HG03571 (cell line): ENCODE measurements around the gene MKNK1.

Experiments
- ATAC-seq: cut with Tn5 transposase; IDR thresholded peaks from one replicate; pipeline ENCODE4 v1.9.1; 2021; ENCODE audit not compliant: unreplicated experiment

MKNK1 gene

GRCh38 chr1:46568461-46568891 lies 35.6 kb downstream of the MKNK1 start:
- no peak for ATAC-seq

DNA sequence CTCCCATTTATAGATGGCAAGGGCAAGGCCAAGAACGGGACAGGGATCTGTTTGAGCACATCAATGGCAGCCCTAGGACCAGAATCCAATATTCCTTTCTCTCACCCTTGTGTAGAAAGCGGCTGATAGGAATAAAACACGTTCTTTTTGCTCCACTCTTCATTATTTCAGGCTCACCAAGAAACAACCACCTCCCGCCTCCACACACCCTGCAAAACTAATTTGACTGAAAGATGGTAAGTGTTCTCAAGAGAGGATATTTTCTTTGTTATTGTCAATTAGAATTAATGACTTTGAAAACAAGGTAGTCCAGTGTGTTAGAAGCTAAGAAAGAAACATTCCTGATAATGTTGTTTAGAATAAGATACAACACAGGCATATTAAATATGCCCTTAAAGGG lies 40.7 kb downstream of the MKNK1 start:
- ATAC-seq: no peak

DNA sequence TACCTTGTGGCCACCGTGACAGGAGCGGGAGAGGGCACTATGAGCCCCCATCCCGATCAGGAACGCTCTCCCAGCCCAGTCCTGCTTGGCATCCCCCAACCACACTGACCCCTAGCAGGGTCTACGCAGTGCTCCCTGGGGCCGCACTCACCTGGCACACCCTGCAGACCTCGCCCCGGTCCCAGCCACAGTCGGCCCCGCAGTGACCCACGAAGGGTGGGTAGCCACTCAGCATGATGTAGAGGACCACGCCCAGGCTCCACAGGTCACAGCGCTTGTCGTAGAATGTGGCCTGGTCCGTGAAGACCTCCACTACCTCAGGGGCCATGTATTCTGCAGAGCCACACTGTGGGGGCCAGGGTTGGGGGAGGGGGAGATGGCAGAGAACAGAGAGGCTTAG lies 41.6 kb downstream of the MKNK1 start:
- ATAC-seq: no peak

- ATAC-seq: no peak
Observed at GRCh38 chr1:46558966-46559365, 45.1 kb downstream of the MKNK1 start.

- no peak for ATAC-seq
Observed at GRCh38 chr1:46558141-46558963, 45.7 kb downstream of the MKNK1 start.

DNA sequence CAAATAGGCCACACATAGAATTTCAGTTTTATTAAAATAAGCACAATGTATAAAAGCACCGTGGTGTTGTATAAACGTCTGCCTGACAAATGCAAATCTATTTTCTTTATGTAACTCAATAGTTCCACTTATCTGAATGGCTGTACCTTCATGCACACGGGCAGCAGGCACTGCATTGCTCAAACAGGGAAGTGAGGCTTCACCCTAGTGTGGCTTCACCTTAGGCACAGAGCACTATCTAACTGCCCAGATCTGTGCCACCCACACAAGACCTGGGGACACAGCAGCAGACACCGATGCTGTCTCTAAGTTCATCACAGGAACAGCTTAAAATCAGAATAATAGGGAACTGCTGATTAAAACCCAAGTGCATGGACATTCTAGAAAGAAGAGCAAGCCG lies 46.7 kb downstream of the MKNK1 start:
- no peak for ATAC-seq

- ATAC-seq: no peak
Observed at GRCh38 chr1:46556822-46557221, 47.2 kb downstream of the MKNK1 start.

DNA sequence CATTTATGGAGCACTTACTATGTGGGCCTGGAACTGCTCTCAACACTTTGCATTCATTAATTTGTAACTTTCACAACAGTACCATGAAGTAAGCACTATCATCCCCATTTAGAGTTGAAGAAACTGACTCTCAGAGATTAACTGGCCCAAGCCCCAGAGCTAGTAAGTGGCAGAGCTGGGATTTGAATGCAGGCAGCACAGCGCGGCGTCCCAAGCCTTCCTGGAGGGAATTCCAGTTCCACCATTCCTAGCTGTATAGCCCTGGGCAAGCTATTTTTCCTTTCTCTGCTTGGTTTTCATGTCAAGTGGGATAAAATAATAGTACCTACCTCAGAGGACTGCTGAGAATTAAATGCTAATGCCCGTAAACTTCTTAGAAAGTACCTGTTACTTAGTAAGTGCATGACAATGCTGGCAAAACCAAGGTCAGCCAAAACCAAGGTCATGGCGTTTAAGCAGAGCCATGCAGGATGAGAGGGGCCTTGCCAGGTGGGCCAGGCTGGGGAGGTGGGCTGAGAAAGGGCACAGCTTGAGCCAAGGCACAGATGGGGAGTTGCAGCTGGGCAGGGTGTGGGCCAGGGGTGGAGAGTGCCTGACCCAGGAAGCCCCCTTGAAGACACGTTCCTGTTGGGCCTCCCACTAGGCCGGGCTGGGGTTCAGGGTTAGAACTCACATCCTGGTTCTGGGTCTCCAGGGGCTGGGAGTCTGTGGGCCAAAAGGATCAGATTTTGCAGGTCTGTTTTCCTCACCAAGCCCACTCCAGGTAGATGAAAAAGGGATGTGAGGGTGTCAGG lies 48.0 kb downstream of the MKNK1 start:
- no peak for ATAC-seq

GRCh38 chr1:46554597-46555381 lies 49.3 kb downstream of the MKNK1 start:
- no peak for ATAC-seq

- ATAC-seq: no peak
Observed at GRCh38 chr1:46554236-46554596, 49.9 kb downstream of the MKNK1 start.

GRCh38 chr1:46553506-46553905 lies 50.6 kb downstream of the MKNK1 start:
- no peak for ATAC-seq

DNA sequence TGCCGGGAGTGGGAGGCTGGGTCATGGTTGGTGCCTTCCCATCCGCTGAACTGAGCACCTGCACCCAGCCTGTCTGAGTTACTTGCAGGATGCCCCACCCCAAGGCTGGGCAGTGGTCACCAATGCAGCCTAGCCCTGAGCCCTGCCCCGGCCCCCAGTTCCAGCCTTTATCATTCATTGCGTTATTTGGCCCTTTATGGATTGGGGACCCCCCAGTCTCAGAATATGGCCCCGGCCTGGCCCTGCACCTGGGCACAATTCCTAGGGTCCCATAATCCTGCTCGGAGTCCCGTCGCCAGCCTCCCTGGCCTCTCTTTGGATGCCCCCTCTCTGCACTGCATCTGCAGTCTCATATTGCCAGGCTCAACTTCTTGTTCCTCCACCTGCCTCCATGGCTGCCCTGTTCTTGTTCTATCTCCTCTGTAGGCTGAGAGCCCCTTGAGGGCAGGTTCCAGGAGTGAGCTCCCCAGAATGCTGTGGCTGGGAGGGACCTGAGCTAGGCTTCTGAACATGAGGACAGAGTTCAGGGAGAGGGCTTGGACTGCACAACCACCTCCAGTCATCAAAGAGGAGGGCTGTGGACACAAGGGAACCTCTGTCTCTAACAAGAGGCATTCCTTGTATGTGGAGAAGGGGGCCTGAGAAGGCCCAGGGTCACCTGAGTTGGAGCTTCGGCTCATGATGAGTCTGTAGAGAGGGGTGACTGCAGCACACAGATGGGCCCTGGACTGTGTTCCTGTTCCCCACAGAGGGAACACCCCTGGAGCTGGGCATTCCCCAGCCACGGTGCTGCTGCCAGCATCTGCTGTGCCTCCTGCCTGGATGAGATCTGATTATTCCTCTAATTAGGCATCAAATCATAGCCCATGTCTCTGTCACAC lies 51.5 kb downstream of the MKNK1 start:
- ATAC-seq: no peak

- no peak for ATAC-seq
Observed at GRCh38 chr1:46551597-46552095, 52.4 kb downstream of the MKNK1 start, which contains the start of gene KNCN. TSS of gene KNCN (minus strand) at chr1:46551647. CDS start at chr1:46551215, 432 bp downstream.

GRCh38 chr1:46550751-46551231 lies 53.3 kb downstream of the MKNK1 start:
- no peak for ATAC-seq

DNA sequence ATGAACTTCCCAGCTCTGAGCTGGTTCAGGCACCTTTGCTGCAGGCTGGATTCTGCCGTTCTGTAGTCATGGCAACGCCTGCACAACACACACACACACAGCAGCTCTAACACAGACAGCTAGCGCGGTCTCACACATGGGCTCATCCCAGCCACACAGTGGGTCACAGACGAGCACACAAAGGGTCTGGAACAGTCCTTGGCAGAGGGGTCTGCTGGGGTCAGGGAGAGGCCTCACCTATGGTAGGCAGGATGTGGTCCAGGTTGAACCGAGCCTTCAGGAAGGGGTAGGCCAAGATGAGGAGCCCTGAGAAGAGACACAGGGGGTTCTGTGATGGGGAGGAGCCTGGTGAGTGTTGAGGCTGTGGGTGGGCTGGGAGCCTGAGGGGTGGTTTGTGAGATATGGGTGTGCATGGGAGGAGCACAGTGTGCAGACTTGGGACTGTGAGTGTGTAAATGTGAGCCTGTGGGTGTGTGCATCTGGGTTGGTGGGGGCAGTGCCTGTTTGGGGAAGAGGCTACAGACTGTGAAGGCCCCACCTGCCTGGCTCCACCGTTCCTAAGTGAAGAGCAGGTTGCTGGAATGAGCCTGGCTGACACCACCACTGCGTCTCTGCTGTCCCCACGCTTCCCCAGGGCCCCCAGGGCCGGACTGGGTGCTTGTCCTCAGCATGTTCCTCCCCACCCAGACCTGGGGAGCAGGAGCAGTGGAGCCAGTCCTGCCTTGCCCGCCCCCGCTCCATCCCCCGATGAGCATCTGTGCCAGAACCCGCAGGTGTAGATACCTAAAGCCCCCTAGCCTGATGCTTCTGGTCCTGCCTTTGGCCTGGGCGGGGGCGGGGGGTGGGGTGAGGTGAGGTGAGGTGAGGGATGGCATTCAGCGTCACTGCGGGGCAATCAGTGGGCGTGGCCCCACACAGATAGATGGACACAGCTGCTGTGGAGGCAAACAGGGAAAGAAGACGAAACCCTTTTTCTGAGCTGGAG lies 54.1 kb downstream of the MKNK1 start:
- no peak for ATAC-seq

DNA sequence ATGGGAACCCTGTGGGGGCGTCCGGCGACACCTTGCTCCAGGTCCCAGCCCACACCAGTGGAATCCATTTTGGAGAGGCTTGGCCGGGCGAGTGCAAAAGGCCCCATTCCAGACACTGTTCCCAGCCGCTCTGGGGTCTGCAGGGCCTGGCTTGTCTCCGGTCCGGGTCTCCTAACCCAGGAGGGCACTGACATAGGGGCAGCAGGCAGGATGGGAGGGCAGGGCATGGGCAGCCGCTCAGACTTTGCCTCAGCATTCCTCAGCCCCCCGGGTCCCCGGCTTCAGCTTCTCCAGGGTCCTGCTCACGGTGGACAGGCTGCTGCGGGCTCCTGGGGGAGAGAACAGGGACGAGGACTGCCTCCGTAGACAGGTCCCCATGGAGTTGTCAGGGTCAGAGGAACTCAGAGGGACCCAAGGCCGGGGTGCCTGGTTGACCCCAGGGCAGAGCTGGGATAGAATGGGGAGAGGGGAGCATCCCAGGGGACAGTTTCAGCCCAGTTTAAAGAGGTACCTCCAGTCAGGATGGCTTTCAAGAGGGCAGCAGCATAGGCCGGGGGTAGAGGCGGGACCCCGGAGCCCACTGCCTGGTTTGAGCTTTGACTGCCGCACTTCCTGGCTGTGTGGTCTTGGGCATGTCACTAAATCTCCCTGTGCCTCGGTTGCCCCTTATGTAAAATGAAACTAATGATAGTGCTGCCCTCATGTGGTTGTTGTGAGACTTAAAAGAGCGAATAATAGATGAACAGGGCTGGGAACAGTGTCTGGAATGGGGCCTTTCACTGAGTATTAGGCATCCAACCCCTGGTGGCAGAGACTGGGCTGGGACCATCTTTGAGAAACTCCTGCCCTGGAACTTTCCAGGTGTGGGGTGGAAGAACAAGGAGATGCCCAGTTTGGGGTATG lies 56.3 kb downstream of the MKNK1 start:
- no peak for ATAC-seq

GRCh38 chr1:46546210-46546609 lies 57.9 kb downstream of the MKNK1 start:
- ATAC-seq: no peak

DNA sequence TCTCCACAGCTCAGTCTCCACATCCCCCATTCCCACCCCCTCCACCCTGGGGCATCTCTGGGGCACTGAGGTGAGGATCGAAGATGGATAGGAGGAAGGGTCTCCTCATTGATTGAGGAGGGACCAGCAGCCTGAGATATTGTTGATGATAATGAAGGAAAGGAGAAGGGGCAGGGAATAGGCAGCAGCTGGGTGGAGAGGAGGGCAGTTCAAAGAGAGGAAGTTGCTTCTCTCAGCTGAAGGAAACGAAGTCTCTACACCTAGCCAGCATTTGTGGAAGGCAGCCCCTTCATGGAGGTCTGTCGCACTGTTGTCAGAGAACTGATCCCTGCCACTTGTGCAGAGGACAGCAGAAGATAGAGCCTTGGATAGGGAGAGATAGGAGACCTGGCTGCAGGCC lies 58.3 kb downstream of the MKNK1 start:
- ATAC-seq: no peak
